Prostate gland (tissue), 2 donors: ENCODE measurements around the gene EDEM1. TPM values are rescaled to one million over a fixed set of nuclear protein-coding genes. Genes with fewer than 3 reads are reported as not detected.

Source experiments
- DNase-seq: peaks from one replicate; pipeline ENCODE4 v3.0.0-alpha.2; 2019; ENCODE audit warnings: low spot score
- H3K27ac ChIP-seq, 2 donors: fragments of 200-600 bp; sonication (generic); 2 replicates each; pipeline ENCODE4 v1.5.1; 2017 to 2019
- H3K27me3 ChIP-seq: fragments of 200-600 bp; sonication (generic); replicated peaks from 2 replicates; pipeline ENCODE4 v1.5.1; 2019; ENCODE audit not compliant: insufficient read depth
- H3K36me3 ChIP-seq, 2 donors: fragments of 200-600 bp; sonication (generic); 1 replicate in 1 of 2; 2 replicates in 1 of 2; pipeline versions ENCODE4 v1.5.1 to v1.8.1; 2017 to 2019
- H3K4me1 ChIP-seq: fragments of 200-600 bp; sonication (generic); replicated peaks from 2 replicates; pipeline ENCODE4 v1.5.1; 2019
- H3K4me3 ChIP-seq, 2 donors: fragments of 200-600 bp; sonication (generic); 2 replicates each; pipeline ENCODE4 v1.5.1; 2017 to 2019
- H3K9me3 ChIP-seq: fragments of 200-600 bp; sonication (generic); 2 replicates; pipeline ENCODE4 v1.5.1; 2017
- POLR2A ChIP-seq: fragments of 450-650 bp; IDR thresholded peaks from one replicate; pipeline ENCODE4 v1.6.1; 2016; ENCODE audit warnings: antibody characterized with exemption, mild to moderate bottlenecking
- POLR2AphosphoS5 ChIP-seq: sonication (generic); formaldehyde crosslinking; IDR thresholded peaks from one replicate; pipeline ENCODE4 v1.6.1; 2017; ENCODE audit warnings: antibody characterized with exemption
- WGBS: methylation state at CpG from one replicate; pipeline ENCODE4 v1.1.5; 2018; 5-methylcytosine and 5-hydroxymethylcytosine counted together
- intact Hi-C: fragments of 100-400 bp; cut with DNase I; formaldehyde crosslinking; loops from one replicate; pipeline ENCODE4 v1.14.2; 2022
- total RNA-seq, 2 donors: library from RNA; depleted of rRNA; stranded (reverse); fragments of >200 nt; gene quantifications; one replicate each; pipeline ENCODE4 v1.1.0, GENCODE V29; 2016
- TF ChIP-seq, protein P1 (sequence below), 4 experiments: fragments of 200-600 bp in 2 of 4; fragments of 450-650 bp in 2 of 4; sonication (generic) in 2 of 4; IDR thresholded peaks; 1 replicate in 3 of 4; 2 replicates in 1 of 4; pipeline ENCODE4 v1.5.1; 2016 to 2019; ENCODE audit warnings: antibody characterized with exemption in 4 of 4, mild to moderate bottlenecking in 2 of 4, moderate library complexity in 2 of 4

EDEM1 gene
- total RNA-seq, 2 donors from 2014 or later: 40.5 to 63.1 TPM

DNA sequence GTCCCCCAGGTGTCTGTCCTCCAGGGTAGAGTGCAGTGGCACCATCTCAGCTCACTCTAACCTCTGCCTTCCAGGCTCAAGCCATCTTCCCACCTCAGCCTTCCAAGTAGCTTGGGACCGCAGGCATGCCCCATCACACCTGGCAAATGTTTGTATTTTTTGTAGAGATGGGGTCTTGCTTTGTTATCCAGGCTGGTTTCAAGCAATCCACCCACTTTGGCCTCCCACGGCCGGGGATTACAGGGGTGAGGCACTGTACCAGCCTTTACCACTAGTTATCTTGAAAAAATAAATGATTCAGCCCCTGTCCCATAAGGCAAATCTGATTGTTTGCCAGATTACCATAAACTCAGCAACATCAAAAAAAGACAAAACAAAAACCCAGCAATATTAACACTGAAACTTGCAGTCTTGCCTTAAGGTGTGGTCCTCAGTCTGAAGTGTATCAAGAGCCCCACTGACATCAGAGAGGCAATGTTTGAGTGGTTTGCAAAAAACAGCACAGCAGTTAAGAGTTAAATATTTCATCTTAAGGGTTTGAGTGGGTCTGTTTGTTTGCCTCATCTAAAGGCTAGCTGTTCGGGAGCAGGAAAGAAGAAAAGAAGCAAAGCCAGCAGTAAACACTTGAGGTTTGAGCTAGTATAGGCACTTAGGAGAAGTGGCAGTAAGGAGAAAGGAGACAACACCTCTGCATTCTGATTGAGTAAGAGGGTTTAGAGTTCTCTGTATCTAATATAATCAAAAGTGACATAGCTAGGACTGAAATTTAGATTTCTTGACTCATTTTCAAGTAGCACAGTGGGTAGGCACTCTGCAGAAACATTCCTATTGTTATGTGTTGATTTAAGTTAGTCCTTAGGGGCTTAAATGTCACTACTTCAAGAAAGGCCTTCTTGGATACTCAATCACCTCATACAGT is 26.3 kb upstream of the EDEM1 start:
- intact Hi-C loops: no loop called here
- WGBS: 57% methylated on average over 4 of the region's 4 CpGs
- no peak overlapping the region for H3K4me3 ChIP-seq
- no peaks in the 10 kb centered on the region for H3K9me3 ChIP-seq
- TF ChIP-seq, protein P1, sequence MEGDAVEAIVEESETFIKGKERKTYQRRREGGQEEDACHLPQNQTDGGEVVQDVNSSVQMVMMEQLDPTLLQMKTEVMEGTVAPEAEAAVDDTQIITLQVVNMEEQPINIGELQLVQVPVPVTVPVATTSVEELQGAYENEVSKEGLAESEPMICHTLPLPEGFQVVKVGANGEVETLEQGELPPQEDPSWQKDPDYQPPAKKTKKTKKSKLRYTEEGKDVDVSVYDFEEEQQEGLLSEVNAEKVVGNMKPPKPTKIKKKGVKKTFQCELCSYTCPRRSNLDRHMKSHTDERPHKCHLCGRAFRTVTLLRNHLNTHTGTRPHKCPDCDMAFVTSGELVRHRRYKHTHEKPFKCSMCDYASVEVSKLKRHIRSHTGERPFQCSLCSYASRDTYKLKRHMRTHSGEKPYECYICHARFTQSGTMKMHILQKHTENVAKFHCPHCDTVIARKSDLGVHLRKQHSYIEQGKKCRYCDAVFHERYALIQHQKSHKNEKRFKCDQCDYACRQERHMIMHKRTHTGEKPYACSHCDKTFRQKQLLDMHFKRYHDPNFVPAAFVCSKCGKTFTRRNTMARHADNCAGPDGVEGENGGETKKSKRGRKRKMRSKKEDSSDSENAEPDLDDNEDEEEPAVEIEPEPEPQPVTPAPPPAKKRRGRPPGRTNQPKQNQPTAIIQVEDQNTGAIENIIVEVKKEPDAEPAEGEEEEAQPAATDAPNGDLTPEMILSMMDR (IDR thresholded peaks at IDR 0.05): no peak
- TF ChIP-seq POLR2AphosphoS5 (no peak), POLR2A (no peak)
- DNase-seq: no peak
- H3K27ac ChIP-seq: no peak overlapping the region
- no peaks in the 10 kb centered on the region for H3K36me3 ChIP-seq
- H3K27me3 ChIP-seq: no peaks in the 10 kb centered on the region
- no peaks in the 10 kb centered on the region for H3K4me1 ChIP-seq

DNA sequence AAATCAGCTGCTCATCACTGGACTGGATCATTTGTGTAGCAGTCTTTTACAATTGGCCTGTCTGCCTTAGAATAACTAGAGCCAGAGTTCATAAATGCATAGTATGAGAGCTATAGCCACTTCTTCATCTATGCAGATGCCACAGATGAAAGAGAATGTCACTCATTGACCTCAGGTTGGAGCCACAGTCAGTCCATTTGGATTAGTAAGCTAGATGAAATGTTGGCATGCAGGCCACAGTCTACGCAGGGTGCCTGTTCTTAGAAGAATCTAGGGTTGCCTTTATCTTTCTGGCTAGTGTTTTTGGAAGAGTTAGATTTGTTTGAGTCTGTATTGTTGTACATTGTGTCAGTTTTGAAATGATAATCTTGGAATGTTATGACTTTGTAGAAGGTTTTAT is 25.4 kb upstream of the EDEM1 start:
- TF ChIP-seq, protein P1 (IDR thresholded peaks at IDR 0.05): no peak
- TF ChIP-seq POLR2A (no peak), POLR2AphosphoS5 (no peak)
- no peaks in the 10 kb centered on the region for H3K9me3 ChIP-seq
- H3K36me3 ChIP-seq: no peaks in the 10 kb centered on the region
- 79% methylated on average over 1 of the region's 1 CpG for WGBS
- intact Hi-C loops: no loop called here
- no peaks in the 10 kb centered on the region for H3K4me1 ChIP-seq
- H3K27me3 ChIP-seq: no peaks in the 10 kb centered on the region
- H3K4me3 ChIP-seq: no peak overlapping the region
- H3K27ac ChIP-seq: no peak overlapping the region
- no peak for DNase-seq

DNA sequence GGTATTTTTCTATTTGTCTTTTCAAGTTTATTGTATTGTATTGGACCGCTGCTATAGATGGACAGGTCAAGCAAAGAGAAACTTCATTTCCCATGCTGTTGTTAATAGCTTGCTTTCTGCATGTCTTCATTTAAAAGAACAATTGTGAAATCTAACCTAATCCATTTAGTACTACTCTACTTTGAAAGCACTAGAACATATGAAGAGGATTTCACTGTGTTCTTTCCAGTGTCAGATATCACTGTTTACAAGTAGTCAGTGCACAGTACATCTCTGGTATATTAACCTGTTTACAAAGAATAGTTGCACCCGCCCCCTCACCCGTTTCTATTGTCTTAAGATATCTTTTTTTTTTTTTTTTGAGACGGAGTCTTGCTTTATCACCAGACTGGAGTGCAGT is 21.8 kb upstream of the EDEM1 start:
- peak; percentile 16 for TF ChIP-seq POLR2AphosphoS5
- TF ChIP-seq, protein P1 (IDR thresholded peaks at IDR 0.05): no peak
- 57% methylated on average over 4 of the region's 4 CpGs for WGBS
- intact Hi-C loops: no loop called here

DNA sequence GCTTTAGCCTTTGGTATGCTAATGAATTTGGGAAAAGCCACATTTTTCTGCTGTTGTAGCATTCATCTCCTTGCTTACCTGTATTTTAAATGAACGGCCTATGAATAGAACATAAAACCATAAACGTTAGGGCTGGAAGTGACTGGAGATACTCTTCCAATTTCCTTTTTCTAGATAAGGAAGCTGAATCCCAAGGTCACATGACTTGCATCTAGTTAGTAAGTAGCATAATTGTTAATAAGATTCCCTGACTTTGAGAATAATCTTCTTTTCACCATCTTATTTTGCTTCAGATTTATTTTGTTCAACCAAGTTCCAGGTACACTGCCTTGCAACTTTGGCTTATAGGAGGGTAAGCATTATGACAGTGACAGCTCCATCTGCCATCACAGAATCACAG is 20.7 kb upstream of the EDEM1 start:
- Histone ChIP-seq H3K27me3 (no peaks in the 10 kb centered on the region), H3K4me1 (no peaks in the 10 kb centered on the region), H3K4me3 (no peak overlapping the region), H3K9me3 (no peaks in the 10 kb centered on the region), H3K36me3 (no peaks in the 10 kb centered on the region), H3K27ac (no peak overlapping the region)
- WGBS: 67% methylated on average over 2 of the region's 2 CpGs
- no peak for DNase-seq
- no peak for TF ChIP-seq POLR2AphosphoS5
- TF ChIP-seq POLR2A: no peak
- TF ChIP-seq, protein P1 (IDR thresholded peaks at IDR 0.05): no peak
- intact Hi-C loops: no loop called here

More for the DNA sequence above, 21.8 kb upstream of the EDEM1 start:
- no peaks in the 10 kb centered on the region for H3K9me3 ChIP-seq
- H3K36me3 ChIP-seq: no peaks in the 10 kb centered on the region
- no peaks in the 10 kb centered on the region for H3K4me1 ChIP-seq
- no peak overlapping the region for H3K4me3 ChIP-seq
- no peak overlapping the region for H3K27ac ChIP-seq
- H3K27me3 ChIP-seq: no peaks in the 10 kb centered on the region
- no peak for DNase-seq

DNA sequence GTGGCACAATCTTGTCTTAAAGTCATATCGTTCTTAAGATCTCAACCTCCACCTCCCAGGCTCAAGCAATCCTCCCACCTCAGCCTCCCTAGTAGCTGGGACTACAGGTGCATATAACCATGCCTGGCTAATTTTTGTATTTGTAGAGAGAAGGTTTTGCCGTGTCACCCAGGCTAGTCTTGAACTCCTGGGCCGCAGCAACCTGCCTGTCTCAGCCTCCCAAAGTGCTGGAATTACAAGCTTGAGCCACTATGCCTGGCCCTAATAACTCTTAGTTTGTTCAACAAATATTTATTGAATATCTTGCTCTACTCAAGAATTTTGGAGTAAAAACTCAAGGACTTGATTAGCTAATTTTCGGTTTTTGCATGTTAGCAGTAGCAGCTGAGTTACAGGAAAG is 19.4 kb upstream of the EDEM1 start:
- Histone ChIP-seq H3K36me3 (no peaks in the 10 kb centered on the region), H3K4me1 (no peaks in the 10 kb centered on the region), H3K27me3 (no peaks in the 10 kb centered on the region), H3K9me3 (no peaks in the 10 kb centered on the region), H3K4me3 (no peak overlapping the region), H3K27ac (no peak overlapping the region)
- TF ChIP-seq POLR2A (no peak), POLR2AphosphoS5 (no peak)
- TF ChIP-seq, protein P1 (IDR thresholded peaks at IDR 0.05): no peak
- intact Hi-C loops: no loop called here
- no peak for DNase-seq
- 87% methylated on average over 4 of the region's 4 CpGs for WGBS
